Sigmoid colon (tissue), 4 donors: ENCODE measurements around the gene USH2A.

Source experiments
- CTCF ChIP-seq, 4 experiments: fragments of 450-650 bp in 3 of 4; fragments of 200-600 bp in 1 of 4; IDR thresholded peaks; one replicate each; pipeline ENCODE4 v1.5.1; 2016 to 2019; ENCODE audit warnings: antibody characterized with exemption in 4 of 4, mild to moderate bottlenecking in 3 of 4, moderate library complexity in 2 of 4
- EP300 ChIP-seq, 4 donors: sonication (generic); formaldehyde crosslinking; IDR thresholded peaks; one replicate each; pipeline ENCODE4 v1.6.1; 2017; ENCODE audit warnings: antibody characterized with exemption in 4 of 4

DNA sequence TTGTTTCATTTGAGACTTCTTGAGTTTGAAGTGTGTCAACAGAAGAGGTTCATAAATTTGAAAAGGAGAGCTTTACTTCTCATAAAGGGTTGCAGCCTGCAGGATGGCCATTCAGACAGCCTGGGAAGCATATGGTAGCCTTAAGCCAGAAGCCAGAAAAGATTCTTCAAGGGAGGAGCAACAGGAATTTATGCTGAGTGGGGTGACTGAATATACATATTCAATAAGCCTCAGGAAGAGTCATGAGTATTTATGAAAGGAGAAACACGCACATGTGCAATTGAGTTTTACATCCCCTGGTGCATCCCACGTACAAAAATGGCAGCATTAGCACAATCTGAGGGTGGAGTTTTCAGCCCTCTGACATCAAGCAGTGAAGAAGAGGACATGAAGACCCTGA lies 565.9 kb downstream of the USH2A start:
- no peak for TF ChIP-seq EP300 (IDR thresholded peaks at IDR 0.05)
- no peak for TF ChIP-seq CTCF (IDR thresholded peaks at IDR 0.05)
